DMS 273 (cell line): ENCODE results near the gene STK16.

Source experiments
- DNase-seq: peaks from one replicate; lab custom pipeline; 2025; ENCODE audit not compliant: unreplicated experiment; lab: John Stamatoyannopoulos, UW

The STK16 gene

DNA sequence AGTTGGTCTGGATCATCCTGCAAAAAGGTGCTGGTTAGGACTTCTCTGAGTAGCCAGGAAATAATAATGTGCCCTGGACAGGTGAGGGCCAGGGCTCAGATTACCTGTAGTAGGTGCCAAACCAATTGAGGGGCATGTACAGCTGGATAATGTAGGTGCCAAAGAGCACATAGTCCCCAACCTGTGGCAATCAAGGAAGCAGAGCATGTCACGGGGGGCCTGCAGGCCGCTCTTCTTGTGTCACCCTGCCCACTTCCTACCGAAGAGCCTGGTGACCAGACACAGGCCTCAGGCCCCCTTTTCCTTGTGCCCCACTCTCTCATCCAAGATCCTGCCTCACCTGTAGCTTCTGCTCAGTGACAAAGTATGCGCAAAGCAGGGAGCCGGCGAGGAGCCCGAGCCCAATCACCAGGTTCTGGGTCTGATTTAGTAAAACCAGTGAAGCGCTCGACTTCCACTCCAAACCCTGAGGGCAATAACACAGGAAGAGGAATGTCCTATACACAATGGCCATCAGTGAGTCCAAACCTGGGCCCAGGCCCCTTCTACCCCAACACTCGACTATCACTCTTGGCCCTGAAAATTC lies 31.7 kb upstream of the STK16 start:
- no peak for DNase-seq

GRCh38 chr2:219214141-219214540 lies 31.1 kb upstream of the STK16 start:
- no peak for DNase-seq

GRCh38 chr2:219214786-219215185 lies 30.5 kb upstream of the STK16 start:
- no peak for DNase-seq

DNA sequence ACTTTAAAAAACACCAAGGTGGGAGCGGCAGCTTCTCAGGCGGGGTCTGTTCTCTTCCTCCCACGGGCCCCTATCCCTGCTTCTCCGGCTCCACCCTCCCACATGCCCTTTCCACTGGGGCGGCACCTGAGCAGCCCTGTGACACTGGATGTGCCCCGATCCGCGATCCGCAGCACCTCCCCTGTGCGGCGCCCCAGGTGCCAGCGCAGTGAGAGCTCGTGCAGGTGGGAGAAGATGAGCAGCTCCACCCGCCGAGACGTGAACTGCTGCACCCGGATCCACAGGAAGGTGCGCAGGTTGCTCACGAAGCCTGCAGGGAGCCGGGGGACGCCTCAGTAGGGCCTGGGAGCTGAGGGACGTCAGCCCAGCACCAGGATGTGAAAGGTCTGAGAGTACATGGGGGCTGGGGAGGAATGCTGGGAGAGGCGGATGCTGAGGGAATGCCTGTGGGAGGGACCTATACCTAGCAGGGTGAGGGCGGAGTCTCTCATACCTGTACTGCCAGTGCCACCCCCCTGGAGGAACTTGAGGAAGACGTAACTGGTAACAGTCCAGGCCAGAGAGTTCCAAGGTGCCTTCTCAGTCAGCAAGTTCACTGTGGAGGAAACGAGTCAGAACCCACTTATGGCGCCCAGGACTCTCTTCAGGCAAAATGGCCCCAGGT lies 29.3 kb upstream of the STK16 start:
- no peak for DNase-seq

DNA sequence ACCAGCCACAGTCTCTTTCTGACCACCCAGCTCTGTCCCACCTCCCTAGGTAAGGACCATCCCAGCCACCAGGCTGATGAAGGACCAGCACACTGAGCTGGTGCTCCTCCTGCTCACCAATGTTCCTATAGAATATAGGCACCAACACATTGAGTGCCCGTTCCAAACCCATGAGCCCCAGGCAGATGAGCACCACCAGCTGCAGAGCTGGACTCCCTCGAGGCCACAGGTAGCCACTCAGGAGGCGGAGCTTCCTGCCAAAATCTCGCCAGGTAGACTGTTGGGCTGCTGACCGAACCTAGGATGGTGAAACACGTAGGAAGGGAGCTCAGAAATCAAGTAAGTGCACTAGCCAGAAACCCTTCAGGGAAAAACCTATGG lies 28.8 kb upstream of the STK16 start:
- DNase-seq: no peak

DNA sequence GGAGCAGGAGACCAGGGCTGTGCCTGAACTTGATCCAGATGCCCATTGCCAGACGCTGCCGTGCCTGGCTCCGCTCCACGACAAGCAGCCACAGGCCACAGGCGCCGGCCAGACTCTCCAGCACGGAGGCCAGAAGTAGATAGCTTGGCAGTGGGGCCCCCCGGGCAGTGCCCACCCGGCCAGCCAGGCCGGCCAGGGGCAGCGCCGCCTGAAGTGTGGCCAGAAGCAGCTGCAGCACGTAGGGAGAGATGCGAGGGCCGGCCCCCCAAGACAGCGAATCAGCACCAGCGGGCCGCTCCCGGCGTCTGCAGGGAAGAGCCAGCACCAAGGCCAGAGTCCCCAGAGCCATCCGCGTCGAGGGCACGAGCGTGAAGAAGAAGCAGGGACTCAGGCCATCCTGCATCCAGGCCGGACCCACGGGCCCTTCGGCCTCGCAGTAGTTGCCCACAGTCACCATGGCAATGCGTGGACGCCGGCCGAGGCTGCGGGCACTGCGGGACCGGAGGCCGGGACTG lies 27.0 kb upstream of the STK16 start:
- peak; percentile 94 for DNase-seq

DNA sequence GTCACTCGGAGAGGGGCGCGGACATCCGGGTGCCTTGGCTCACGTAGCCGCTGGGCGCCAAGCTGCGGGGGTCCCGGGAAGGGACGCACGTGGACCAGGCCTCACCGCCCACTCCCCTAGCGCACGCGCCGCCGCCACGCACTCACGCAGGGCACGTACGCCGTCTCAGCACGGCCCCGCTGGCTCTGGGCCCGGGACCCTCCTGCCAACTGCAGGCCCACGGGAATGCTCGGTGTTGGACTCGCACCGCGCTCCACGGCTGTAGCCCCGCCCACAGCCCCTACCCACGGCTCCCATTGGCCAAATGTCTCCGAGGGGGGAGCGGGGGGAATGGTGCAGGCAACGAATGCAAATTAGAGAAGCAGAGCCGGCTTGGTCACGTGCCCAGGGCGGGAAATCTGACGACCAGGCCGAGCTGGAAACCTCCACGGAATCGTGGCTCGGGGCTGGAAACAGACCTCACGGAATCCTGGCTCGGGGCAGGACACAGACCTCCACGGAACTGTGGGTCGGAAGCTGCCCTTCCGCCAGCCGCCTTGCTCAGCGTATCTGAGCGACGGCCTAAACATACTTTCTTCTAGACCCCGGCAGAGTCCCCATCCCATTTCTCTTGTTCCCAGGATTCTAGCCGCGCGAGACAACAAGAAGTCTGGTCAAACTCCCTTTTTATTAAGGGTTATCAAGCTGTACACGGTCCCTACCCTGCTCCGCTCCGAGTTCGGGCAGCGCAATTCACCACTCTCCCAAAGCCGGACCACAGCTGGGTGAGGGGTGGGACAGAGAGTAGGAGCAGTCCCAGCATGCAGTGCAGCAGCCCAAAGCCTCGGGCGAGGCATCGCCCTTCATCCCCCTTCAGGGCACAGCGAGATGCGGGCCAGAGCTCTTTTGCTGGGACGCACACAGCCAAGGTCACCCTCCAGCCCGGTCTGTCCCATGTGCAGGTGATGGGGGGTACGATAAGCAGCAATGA lies 26.3 kb upstream of the STK16 start, which contains the start of gene ABCB6:
Gene ABCB6, minus strand, starts transcription at position 227 of the 970 bp plus-strand sequence. CDS start 285 bp downstream, outside the sequence.
- peak; percentile 97 for DNase-seq

DNA sequence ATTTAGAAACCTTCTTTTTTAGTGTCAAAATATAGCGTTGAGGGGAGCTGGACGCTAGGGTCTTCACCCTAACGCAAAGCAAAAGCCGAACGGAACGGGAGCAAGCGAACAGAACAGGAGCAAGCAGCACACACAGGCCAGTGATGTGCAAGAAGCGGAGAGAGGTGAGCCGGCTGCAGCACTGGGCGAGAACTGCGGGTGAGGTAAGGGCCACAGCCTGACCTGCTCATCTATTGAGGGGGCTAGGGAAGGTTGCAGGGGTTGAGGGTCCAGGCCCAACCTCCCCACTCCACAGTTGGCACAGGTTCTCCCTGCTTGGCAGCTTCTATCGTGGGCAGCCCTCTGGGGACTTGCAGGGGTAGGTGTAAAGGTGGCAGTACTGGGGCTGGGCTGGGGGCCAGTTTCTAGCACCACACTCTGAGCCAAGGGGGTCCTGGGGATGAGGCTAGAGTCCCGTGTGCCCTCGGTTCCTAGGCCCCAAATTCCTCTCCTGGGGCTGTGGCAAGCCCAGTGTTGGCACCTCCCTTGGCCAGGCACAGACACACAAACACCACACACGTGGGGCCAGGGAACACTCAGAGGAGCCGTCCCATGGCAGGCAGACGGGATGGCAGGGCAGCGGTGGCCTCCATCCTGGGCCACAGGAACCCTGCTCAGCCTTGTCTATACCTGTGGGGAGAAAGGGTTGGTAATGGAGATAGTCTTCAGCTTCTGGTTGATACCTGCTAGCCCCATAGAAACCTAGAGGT lies 25.3 kb upstream of the STK16 start:
- no peak for DNase-seq

- peak; percentile 28 for DNase-seq
These were observed 24.5 kb upstream of the STK16 start for GRCh38 chr2:219220652-219221402.

DNA sequence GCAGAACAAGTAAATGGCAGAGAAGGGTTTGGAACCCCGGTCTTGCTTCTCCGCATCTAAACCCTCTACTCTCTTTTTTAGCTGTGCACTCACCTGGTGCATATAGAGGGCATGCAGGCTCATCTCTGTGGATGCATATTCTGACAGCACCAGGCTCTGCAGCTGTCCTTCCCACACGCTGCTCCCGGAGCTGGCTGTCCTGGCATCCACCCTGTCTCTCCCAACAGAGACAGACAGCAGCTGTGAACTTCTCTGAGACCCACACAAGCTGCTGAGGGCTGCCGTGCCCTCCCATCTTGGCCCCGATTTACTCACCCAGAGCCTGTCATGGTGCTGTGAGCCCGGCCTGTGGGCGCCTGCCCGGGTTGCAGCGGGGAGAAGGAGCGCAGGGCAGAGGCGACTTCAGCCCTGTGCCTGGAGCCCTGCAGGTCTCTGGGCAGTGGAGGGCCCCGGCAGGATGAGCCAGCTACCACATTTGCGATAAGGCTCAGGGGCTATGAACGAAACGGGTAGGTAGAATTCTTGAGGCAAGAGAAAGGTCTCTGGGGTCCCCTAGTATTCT lies 23.2 kb upstream of the STK16 start:
- peak; percentile 83 for DNase-seq

GRCh38 chr2:219223831-219224610 lies 21.3 kb upstream of the STK16 start:
- DNase-seq: no peak

- DNase-seq: no peak
These were observed 19.9 kb upstream of the STK16 start for GRCh38 chr2:219225350-219225749.

GRCh38 chr2:219228041-219228910 lies 17.0 kb upstream of the STK16 start:
- DNase-seq: peak; percentile 42

- no peak for DNase-seq
These were observed 16.4 kb upstream of the STK16 start for GRCh38 chr2:219228911-219229304.

- peak; percentile 99 for DNase-seq
These were observed 15.8 kb upstream of the STK16 start, which contains the start of the genes ANKZF1 and ATG9A for GRCh38 chr2:219229305-219230058. Gene ANKZF1, plus strand, starts transcription at chr2:219229806. Its CDS starts 452 bp downstream, at chr2:219230258. Gene ATG9A, minus strand, starts transcription at chr2:219229636. Its CDS starts 1,612 bp downstream, at chr2:219228024.

- peak; percentile 76 for DNase-seq
These were observed 15.2 kb upstream of the STK16 start for GRCh38 chr2:219230059-219230540.

- DNase-seq: no peak
These were observed 10.9 kb upstream of the STK16 start for GRCh38 chr2:219234331-219234730.
